ENCODE results near the gene WWC2.

Gene WWC2

GRCh38 chr4:183256756-183257385, 157.8 kb downstream of the WWC2 start:
- DNase-seq, result no peak

- DNase-seq, result no peak
Measured at GRCh38 chr4:183257808-183258207, 158.8 kb downstream of the WWC2 start.

- no peak for DNase-seq
Measured at GRCh38 chr4:183260491-183261151, 161.6 kb downstream of the WWC2 start.

- peak; percentile 58 for DNase-seq
Measured at GRCh38 chr4:183261953-183262775, 163.1 kb downstream of the WWC2 start.

DNA sequence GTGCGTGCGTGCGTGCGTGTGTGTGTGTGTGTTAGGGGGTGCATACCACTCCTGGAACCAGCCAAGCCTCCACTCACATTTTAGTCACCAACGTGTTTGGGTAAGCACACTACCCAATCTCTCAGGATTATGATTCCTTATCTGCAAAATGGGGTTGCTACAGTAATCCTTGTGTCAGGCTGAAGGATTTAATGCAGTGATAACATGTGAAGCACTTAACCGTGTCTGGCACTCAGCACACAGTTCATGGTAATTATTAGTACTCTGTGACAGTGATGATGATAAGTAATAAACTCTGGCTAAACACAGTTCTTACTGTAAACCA, 163.7 kb downstream of the WWC2 start:
- DNase-seq, result no peak

GRCh38 chr4:183263787-183264386, 164.8 kb downstream of the WWC2 start:
- DNase-seq, result no peak

DNA sequence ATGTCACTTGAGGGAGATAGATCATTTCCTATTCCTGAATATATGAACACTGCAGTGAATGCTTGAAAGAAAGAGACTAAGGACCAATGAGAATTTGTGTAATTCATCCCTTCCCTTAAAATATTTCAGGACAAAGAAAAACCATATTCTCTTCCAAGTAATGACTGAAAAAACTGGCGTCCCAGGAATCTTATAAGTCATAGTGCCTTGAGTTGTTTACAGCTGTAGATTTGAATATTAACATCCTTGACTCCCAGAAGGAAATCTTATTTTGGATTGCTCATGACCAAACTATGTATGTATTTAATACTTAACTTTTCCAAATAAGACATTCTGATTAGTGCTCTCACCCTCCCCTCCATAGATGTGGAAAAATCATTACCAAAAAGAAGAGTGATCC, 165.6 kb downstream of the WWC2 start:
- DNase-seq, result no peak

GRCh38 chr4:183266371-183266770, 167.3 kb downstream of the WWC2 start:
- no peak for DNase-seq

DNA sequence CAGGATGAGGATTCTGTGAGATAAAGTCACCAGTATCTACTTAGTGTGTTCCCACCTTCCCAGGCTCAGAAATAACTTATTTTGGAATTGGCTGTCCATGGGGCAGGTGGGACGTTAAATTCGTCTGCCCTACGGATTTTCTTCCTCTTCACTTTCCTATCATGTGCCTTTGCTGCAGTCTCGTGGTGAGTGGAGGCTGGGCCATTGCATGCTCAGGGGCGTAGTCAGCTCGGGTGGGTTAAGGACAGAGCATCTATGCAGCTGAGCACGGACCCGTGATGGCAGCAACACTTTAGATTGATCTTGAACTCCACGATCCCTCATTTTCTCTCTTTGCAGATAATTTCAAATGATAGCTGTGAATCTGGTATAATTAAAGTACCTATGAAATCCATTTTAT, 169.5 kb downstream of the WWC2 start:
- no peak for DNase-seq

DNA sequence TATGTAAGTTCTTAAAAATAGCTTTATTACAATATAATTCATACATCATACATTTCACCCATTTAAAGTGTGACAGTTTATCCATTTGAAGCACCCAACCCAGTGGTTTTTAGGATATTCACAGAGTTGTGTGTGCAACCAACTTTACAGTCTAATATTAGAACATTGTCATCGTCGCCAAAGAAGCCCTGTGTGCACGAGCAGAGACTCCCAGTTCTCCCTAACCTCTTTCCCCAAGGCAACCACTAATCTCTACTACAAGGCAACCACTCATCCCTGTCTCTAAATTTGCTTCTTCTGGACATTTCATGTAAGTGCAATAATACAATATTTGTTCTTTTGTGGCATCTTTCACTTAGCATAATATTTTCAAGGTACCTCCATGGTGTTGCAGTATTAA, 173.3 kb downstream of the WWC2 start:
- no peak for DNase-seq

- no peak for DNase-seq
Measured at GRCh38 chr4:183276106-183276505, 177.0 kb downstream of the WWC2 start.

DNA sequence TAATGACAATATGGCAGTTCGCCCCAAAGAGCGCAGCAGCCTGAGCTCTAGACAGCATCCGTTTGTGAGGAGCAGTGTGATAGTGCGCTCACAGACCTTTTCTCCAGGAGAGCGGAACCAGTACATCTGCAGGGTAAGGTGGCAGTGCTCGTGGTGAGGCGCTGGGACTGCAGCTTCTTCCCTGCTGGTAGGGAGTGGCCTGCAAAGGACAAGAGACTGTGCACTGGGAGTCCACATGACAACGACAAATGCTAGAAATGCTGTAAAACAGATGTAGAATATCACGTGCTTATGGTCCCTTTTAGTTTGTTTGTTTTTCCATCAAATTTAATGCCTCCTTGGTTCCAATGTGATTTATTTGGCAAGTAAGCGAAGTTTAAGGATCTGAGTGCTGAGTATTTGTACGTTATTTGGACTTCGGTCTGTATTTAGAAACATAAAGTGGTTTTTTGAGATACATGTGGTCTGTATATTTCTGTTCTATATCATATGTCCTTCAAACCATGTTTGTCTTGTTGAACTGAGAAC, 185.3 kb downstream of the WWC2 start:
- no peak for DNase-seq

DNA sequence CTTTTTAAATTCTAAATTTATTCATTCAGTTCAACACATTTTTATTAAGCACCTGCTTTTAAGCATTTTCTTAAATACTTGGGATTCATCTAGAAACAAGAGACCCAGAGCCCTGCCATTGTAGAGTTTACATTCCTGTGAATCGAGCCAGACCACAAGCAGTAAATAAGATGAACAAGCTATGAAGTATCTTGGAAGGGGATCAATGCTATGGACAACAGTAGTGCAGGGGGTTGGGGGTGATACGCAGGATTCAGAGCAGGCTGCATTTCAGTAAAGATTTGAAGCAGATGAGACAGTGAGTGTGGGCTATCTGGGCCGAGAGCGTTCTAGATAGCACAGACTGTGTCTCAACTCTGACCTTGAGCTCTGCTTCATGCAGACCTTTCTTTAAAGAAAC, 185.9 kb downstream of the WWC2 start:
- DNase-seq, result no peak

GRCh38 chr4:183285886-183286285, 186.8 kb downstream of the WWC2 start:
- no peak for DNase-seq

- DNase-seq, result no peak
Measured at GRCh38 chr4:183286590-183287308, 187.7 kb downstream of the WWC2 start.

GRCh38 chr4:183287309-183287659, 188.2 kb downstream of the WWC2 start:
- DNase-seq, result no peak

GRCh38 chr4:183287677-183288076, 188.6 kb downstream of the WWC2 start:
- no peak for DNase-seq

GRCh38 chr4:183288955-183289354, 189.9 kb downstream of the WWC2 start:
- no peak for DNase-seq

GRCh38 chr4:183289688-183290087, 190.6 kb downstream of the WWC2 start:
- DNase-seq, result no peak

DNA sequence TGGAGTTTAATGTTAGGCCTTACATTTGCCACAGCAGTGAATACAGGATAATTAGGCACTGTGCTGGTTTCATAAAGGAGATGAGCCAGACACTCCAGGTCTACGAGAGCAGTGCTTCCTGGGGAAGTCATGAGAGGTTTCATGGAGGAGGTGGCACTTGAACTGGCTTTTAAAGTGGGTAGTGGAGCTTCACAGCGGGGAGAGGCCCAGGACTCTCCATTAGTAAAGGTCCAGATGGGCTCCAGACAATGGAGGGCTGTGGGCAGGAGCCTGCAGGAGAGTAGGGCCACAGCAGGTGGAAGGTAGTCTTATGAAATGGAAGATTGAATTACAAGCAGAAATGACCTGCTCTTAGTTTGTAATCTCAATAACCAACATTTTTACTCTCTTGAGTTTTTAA, 192.0 kb downstream of the WWC2 start:
- no peak for DNase-seq

GRCh38 chr4:183295711-183296110, 196.7 kb downstream of the WWC2 start:
- DNase-seq, result no peak

DNA sequence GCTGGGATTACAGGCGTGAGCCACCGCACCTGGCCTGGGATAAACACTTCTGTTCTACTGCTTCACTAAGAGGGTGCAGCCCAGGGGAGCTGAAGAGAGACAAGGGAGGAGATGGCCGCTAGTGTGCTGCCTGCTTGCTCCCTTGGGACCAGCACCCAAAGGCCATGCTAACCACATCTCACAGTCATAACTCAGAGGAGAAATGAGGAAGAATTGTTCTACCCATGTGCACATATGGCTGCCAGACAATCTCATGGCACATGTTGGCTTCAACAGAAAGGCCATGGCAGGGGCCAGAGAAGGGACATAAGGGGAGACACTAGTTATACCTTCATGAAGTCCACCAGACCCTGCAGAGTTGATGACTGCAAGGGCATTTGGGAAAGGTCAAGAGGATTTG, 198.6 kb downstream of the WWC2 start:
- DNase-seq, result no peak

DNA sequence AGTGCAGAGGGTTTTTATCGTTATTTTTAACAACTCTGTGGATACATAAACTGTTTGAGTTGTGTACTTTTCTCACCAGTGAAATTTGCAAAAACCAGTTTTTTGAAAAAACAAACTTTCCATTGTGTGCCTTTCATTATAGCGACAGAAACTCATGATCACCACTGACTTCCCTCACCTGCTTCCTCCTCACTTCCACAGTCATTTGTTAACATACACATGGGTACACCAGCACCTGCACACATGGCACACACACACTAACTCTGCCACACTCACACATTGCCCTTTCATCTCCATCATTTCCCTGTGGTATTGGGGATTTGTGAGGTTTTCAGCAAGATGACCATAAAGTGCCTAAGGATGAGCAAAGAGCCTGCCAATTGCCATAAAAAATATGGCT, 200.4 kb downstream of the WWC2 start:
- DNase-seq, result no peak

Data from right kidney (tissue), 1 donor.